ENCODE results near the gene PSD2. TPM values are rescaled to one million over a fixed set of nuclear protein-coding genes. Genes with fewer than 3 reads are reported as not detected.

Gene PSD2
- total RNA-seq, 1 donor from 2014 or later, result 0.52 TPM

DNA sequence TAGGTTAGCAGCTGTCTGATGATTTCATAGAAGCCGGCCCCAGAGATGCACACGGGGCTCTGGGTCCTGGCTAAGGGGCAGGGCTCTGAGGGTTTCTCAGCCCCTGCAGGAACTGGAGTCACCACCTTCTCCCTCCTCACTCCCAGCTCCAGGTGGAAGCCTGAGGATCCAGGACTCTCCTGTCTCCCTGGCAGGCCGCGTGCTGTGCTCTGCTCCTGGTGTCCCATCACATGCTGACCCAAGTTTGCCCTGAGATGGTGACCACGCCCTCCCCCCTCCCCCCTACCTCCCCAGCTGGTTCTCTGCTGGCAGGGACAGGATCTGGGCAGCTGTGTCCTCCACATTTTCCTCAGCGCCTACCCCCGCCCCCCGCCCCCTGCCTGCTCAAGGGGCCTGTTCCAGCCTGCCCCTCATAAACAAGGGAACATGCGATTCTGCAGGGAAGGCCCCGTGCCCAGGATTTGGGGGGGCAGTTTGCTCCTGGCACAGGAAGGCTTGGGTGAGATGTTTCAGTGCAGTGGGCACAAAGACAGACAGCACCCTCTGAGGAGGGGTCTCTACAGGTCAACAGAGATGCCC, 87.4 kb downstream of the PSD2 start:
- Histone ChIP-seq H3K27ac (ENCODE audit: low read depth, low read length) (no peak overlapping the region), H3K4me3 (ENCODE audit: low read length in 3 of 3) (no peak overlapping the region), H3K36me3 (ENCODE audit: control insufficient read depth in 3 of 3, insufficient read depth in 3 of 3, low read length in 3 of 3) (peaks cover 0 to 10% (median 4%) of the 10 kb centered on the region in 3 donors), H3K27me3 (ENCODE audit: control insufficient read depth in 3 of 3, insufficient read depth in 3 of 3, low read length in 3 of 3) (no peaks in the 10 kb centered on the region), H3K4me1 (ENCODE audit: control insufficient read depth in 3 of 3, insufficient read depth in 3 of 3, low read length in 3 of 3) (peaks cover 5 to 24% (median 20%) of the 10 kb centered on the region in 3 donors), H3K9ac (ENCODE audit: low read depth in 1 of 3, low read length in 3 of 3) (no peak overlapping the region), H3K9me3 (ENCODE audit: control insufficient read depth in 3 of 3, low read length in 3 of 3) (no peaks in the 10 kb centered on the region)

DNA sequence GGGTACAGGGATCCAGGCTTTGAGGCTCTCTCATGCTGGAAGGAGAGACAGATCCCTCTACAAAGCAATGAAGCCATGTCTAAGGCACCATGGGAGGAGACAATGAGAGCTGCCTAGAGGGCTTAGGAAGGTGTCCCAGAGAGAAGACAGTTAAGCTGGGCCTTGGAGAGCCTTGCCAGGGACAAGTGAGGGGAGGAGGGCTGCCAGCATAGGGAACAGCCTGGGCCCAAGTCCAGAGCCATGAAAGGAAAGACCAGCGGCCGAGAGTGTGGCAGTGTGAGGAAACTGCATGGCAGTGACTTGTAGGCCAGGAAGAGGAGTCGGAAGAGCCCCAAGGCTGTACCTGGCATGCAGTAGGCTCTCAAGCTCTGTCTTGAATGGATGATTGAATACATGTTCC, 88.5 kb downstream of the PSD2 start:
- Histone ChIP-seq H3K27ac (ENCODE audit: low read depth, low read length) (no peak overlapping the region), H3K4me3 (ENCODE audit: low read length in 3 of 3) (no peak overlapping the region), H3K27me3 (ENCODE audit: control insufficient read depth in 3 of 3, insufficient read depth in 3 of 3, low read length in 3 of 3) (no peaks in the 10 kb centered on the region), H3K9ac (ENCODE audit: low read depth in 1 of 3, low read length in 3 of 3) (peak overlapping the region in 1 of 3 donors; percentile 5), H3K36me3 (ENCODE audit: control insufficient read depth in 3 of 3, insufficient read depth in 3 of 3, low read length in 3 of 3) (peaks cover 0 to 10% (median 4%) of the 10 kb centered on the region in 3 donors), H3K9me3 (ENCODE audit: control insufficient read depth in 3 of 3, low read length in 3 of 3) (no peaks in the 10 kb centered on the region), H3K4me1 (ENCODE audit: control insufficient read depth in 3 of 3, insufficient read depth in 3 of 3, low read length in 3 of 3) (peaks cover 5 to 24% (median 20%) of the 10 kb centered on the region in 3 donors)

DNA sequence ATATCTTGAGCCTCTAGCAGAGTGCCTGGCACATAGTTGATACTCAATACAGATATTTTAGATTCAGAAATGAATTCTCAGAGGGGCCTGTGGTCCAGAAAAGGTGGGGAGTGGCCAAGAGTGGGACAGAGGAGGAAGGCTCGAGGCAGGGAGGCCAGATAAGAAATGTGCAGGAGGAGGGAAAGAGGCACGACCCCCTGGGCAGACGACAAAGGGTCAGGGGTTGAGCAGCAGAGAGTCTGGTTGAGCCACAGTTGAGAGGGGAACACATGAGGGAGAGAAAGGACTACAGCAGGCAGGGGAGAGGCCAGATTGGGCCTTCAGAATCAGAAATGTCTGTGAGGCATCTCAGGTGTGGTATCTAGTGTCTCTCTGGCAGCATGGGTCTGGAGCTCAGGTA, 89.1 kb downstream of the PSD2 start:
- Histone ChIP-seq H3K4me1 (ENCODE audit: control insufficient read depth in 3 of 3, insufficient read depth in 3 of 3, low read length in 3 of 3) (peaks cover 5 to 24% (median 20%) of the 10 kb centered on the region in 3 donors), H3K27ac (ENCODE audit: low read depth, low read length) (no peak overlapping the region), H3K4me3 (ENCODE audit: low read length in 3 of 3) (no peak overlapping the region), H3K9me3 (ENCODE audit: control insufficient read depth in 3 of 3, low read length in 3 of 3) (no peaks in the 10 kb centered on the region), H3K27me3 (ENCODE audit: control insufficient read depth in 3 of 3, insufficient read depth in 3 of 3, low read length in 3 of 3) (no peaks in the 10 kb centered on the region), H3K9ac (ENCODE audit: low read depth in 1 of 3, low read length in 3 of 3) (no peak overlapping the region), H3K36me3 (ENCODE audit: control insufficient read depth in 3 of 3, insufficient read depth in 3 of 3, low read length in 3 of 3) (peaks cover 0 to 8% (median 4%) of the 10 kb centered on the region in 3 donors)

DNA sequence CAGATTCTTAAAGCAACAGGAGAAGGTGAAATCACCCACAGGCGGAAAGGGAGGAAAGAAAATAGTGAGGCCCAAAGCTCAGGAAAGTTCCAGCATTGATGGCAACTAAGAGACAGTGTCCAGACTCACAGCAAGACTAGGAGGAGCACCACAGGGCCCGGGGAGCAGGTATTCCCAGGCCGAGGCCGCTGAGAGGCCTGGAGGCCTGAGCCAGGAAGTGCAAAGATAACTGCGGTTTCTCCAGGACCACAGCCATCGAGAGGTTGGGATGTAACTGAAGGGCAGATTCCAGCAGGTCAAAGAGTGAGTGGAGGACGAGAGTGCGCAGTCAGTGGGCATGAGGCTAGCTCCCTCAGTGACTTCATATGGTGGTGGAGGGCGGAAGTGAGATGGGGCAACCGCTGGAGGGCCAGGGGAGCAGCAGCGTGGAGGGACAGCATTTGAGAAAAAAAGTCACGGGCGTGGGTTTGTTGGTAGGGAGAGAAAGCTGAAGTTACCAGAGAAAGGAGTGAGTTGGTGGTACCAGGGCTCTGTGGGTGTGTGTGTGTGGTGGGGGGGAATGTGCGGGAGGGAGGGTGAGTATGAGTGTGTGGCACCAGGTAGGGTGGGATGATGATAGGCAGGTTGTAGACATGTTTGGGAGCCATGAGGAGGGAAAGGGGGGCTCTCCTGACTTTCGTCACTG, 89.7 kb downstream of the PSD2 start:
- H3K4me1 ChIP-seq (ENCODE audit: control insufficient read depth in 3 of 3, insufficient read depth in 3 of 3, low read length in 3 of 3), result peaks cover 5 to 24% (median 20%) of the 10 kb centered on the region in 3 donors
- peaks cover 0 to 6% (median 4%) of the 10 kb centered on the region in 3 donors for H3K36me3 ChIP-seq (ENCODE audit: control insufficient read depth in 3 of 3, insufficient read depth in 3 of 3, low read length in 3 of 3)
- H3K4me3 ChIP-seq (ENCODE audit: low read length in 3 of 3), result no peak overlapping the region
- no peak overlapping the region for H3K9ac ChIP-seq (ENCODE audit: low read depth in 1 of 3, low read length in 3 of 3)
- no peaks in the 10 kb centered on the region for H3K27me3 ChIP-seq (ENCODE audit: control insufficient read depth in 3 of 3, insufficient read depth in 3 of 3, low read length in 3 of 3)
- H3K9me3 ChIP-seq (ENCODE audit: control insufficient read depth in 3 of 3, low read length in 3 of 3), result no peaks in the 10 kb centered on the region
- no peak overlapping the region for H3K27ac ChIP-seq (ENCODE audit: low read depth, low read length)

DNA sequence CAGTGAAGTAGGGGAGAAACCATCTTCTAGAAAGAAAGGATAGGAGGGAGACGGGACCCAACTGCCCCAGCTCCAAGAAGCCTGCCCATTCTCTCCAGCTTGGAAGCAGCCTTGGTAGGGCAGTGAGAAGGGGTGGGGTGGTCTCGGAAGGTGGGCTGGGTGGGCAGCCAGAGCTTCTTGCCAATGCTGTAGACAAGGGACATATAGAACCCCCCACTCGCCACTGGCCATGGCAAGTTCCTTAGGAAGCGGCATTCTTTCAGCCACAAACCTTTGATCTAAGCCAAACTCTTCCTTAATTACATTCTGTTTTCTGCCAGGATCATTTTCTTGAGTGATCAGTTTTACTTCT, 90.2 kb downstream of the PSD2 start:
- H3K27ac ChIP-seq (ENCODE audit: low read depth, low read length), result no peak overlapping the region
- H3K9ac ChIP-seq (ENCODE audit: low read depth in 1 of 3, low read length in 3 of 3), result no peak overlapping the region
- H3K36me3 ChIP-seq (ENCODE audit: control insufficient read depth in 3 of 3, insufficient read depth in 3 of 3, low read length in 3 of 3), result peaks cover 0 to 6% (median 4%) of the 10 kb centered on the region in 3 donors
- H3K4me1 ChIP-seq (ENCODE audit: control insufficient read depth in 3 of 3, insufficient read depth in 3 of 3, low read length in 3 of 3), result peaks cover 5 to 22% (median 19%) of the 10 kb centered on the region in 3 donors
- no peak overlapping the region for H3K4me3 ChIP-seq (ENCODE audit: low read length in 3 of 3)
- no peaks in the 10 kb centered on the region for H3K27me3 ChIP-seq (ENCODE audit: control insufficient read depth in 3 of 3, insufficient read depth in 3 of 3, low read length in 3 of 3)
- no peaks in the 10 kb centered on the region for H3K9me3 ChIP-seq (ENCODE audit: control insufficient read depth in 3 of 3, low read length in 3 of 3)

DNA sequence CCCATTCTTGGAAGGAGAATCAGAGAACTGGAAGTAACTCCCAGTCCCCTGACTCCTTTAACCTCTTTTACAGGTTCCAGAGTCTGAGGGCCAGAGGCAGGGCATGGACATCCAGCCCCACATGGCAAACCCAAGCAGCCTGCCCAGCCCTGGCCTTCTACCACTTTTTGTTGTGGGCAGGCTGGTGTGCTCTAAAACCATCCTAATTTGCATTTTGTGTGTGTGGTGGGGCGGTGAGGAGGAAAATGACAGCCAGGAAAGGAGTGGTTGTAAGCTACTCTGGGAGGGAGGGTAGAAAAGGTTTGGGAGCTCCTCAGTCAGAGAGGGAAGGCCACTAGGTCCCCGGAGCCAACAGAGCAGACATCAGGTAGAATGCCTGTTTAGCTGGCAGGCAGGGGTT, 90.6 kb downstream of the PSD2 start:
- Histone ChIP-seq H3K9me3 (ENCODE audit: control insufficient read depth in 3 of 3, low read length in 3 of 3) (no peaks in the 10 kb centered on the region), H3K36me3 (ENCODE audit: control insufficient read depth in 3 of 3, insufficient read depth in 3 of 3, low read length in 3 of 3) (peaks cover 0 to 6% (median 4%) of the 10 kb centered on the region in 3 donors), H3K27ac (ENCODE audit: low read depth, low read length) (no peak overlapping the region), H3K9ac (ENCODE audit: low read depth in 1 of 3, low read length in 3 of 3) (no peak overlapping the region), H3K4me3 (ENCODE audit: low read length in 3 of 3) (no peak overlapping the region), H3K4me1 (ENCODE audit: control insufficient read depth in 3 of 3, insufficient read depth in 3 of 3, low read length in 3 of 3) (peaks cover 5 to 18% (median 18%) of the 10 kb centered on the region in 3 donors), H3K27me3 (ENCODE audit: control insufficient read depth in 3 of 3, insufficient read depth in 3 of 3, low read length in 3 of 3) (no peaks in the 10 kb centered on the region)

DNA sequence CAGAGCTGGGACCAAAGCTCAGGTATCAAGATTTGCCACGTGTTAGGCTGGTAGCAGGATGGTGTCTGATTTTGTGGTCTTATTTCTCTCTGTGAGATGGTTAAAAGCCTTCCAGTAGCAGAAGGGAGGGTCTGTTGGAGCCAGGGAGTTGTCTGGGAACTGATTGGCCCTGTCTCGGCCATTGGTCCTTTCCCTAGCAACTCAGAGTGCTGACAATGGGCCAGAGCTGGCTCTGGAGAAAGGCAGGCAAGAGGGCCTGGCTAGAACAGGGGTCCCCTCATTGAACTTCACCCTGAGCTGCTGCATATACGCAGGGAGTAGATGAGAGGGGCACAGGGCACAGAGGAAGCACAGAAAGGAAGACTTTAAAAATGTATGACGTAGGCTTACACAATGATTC, 92.8 kb downstream of the PSD2 start:
- Histone ChIP-seq H3K4me3 (ENCODE audit: low read length in 3 of 3) (no peak overlapping the region), H3K27me3 (ENCODE audit: control insufficient read depth in 3 of 3, insufficient read depth in 3 of 3, low read length in 3 of 3) (no peaks in the 10 kb centered on the region), H3K27ac (ENCODE audit: low read depth, low read length) (no peak overlapping the region), H3K9me3 (ENCODE audit: control insufficient read depth in 3 of 3, low read length in 3 of 3) (no peaks in the 10 kb centered on the region), H3K36me3 (ENCODE audit: control insufficient read depth in 3 of 3, insufficient read depth in 3 of 3, low read length in 3 of 3) (peaks cover 0 to 6% (median 6%) of the 10 kb centered on the region in 3 donors), H3K9ac (ENCODE audit: low read depth in 1 of 3, low read length in 3 of 3) (no peak overlapping the region), H3K4me1 (ENCODE audit: control insufficient read depth in 3 of 3, insufficient read depth in 3 of 3, low read length in 3 of 3) (peaks cover 5 to 11% (median 11%) of the 10 kb centered on the region in 3 donors)

DNA sequence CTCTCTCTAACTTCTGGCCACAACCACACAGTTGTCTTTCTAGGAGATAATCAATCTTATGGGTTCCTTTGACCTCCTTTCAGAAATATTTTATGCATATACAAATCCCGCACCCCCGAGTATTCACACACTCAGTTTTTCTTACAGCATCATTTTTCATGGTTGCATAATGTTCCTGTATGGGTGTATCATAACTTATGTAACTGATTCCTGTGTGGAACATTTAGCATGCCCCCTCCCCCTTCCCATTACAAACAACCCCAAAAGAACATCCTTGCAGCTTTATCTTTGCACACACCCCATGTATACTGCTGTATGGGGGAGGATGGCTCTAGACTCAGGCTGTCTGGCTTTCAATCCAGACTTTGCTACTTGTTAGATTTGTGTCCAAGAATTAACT, 93.8 kb downstream of the PSD2 start:
- Histone ChIP-seq H3K9me3 (ENCODE audit: control insufficient read depth in 3 of 3, low read length in 3 of 3) (no peaks in the 10 kb centered on the region), H3K4me3 (ENCODE audit: low read length in 3 of 3) (no peak overlapping the region), H3K27ac (ENCODE audit: low read depth, low read length) (no peak overlapping the region), H3K36me3 (ENCODE audit: control insufficient read depth in 3 of 3, insufficient read depth in 3 of 3, low read length in 3 of 3) (peaks cover 0 to 6% (median 6%) of the 10 kb centered on the region in 3 donors), H3K4me1 (ENCODE audit: control insufficient read depth in 3 of 3, insufficient read depth in 3 of 3, low read length in 3 of 3) (peaks cover 0 to 5% (median under 1%) of the 10 kb centered on the region in 3 donors), H3K9ac (ENCODE audit: low read depth in 1 of 3, low read length in 3 of 3) (no peak overlapping the region), H3K27me3 (ENCODE audit: control insufficient read depth in 3 of 3, insufficient read depth in 3 of 3, low read length in 3 of 3) (no peaks in the 10 kb centered on the region)

DNA sequence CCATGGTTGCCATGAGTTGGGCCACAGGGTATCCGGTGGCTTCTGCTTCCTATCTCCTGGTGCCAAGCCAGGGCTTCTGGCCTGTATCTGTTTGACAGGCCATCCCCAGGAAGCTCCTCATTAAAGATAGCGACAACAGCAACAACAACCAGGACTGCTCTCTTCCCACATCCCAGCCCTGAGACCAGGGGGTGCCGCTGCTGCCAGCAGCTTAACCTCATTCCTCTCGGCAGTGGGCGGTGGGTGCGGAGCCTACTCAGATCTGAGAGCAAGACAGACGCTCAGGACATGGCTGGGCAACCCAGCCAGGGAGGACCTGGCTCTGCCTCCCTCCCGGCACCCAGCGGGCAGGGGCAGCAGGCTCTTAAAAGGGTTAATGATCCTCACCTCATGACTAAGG, 98.3 kb downstream of the PSD2 start:
- H3K9ac ChIP-seq (ENCODE audit: low read depth in 1 of 3, low read length in 3 of 3), result no peak overlapping the region
- H3K27me3 ChIP-seq (ENCODE audit: control insufficient read depth in 3 of 3, insufficient read depth in 3 of 3, low read length in 3 of 3), result no peaks in the 10 kb centered on the region
- H3K9me3 ChIP-seq (ENCODE audit: control insufficient read depth in 3 of 3, low read length in 3 of 3), result no peaks in the 10 kb centered on the region
- H3K36me3 ChIP-seq (ENCODE audit: control insufficient read depth in 3 of 3, insufficient read depth in 3 of 3, low read length in 3 of 3), result peaks cover 0 to 2% (median 0%) of the 10 kb centered on the region in 3 donors
- peaks cover 9 to 26% (median 11%) of the 10 kb centered on the region in 3 donors for H3K4me1 ChIP-seq (ENCODE audit: control insufficient read depth in 3 of 3, insufficient read depth in 3 of 3, low read length in 3 of 3)
- H3K4me3 ChIP-seq (ENCODE audit: low read length in 3 of 3), result no peak overlapping the region
- H3K27ac ChIP-seq (ENCODE audit: low read depth, low read length), result no peak overlapping the region

Measured in skeletal muscle tissue (tissue), 4 donors.